SK-MEL-5 (cell line): Measurements from ENCODE around the gene COQ5. TPM values are rescaled to one million over a fixed set of nuclear protein-coding genes. Genes with fewer than 3 reads are reported as not detected.

Source experiments
- DNase-seq: peaks from one replicate; pipeline ENCODE4 v3.0.0-alpha.2; 2016; ENCODE audit warnings: low read depth, low spot score
- in situ Hi-C: cut with HindIII; loops from 2 replicates; pipeline ENCODE4 v1.10.0; 2016; ENCODE audit warnings: low sequenced_read_pairs, high pct_unique_total_duplicates, low pct_unique_long_range_greater_than_20kb
- small RNA-seq, 2 experiments: library from RNA; depleted of rRNA; stranded (forward); fragments of <200 nt; gene quantifications; one replicate each; pipeline ENCODE3, GENCODE V24; 2014
- total RNA-seq: library from RNA; depleted of rRNA; stranded (reverse); fragments of >200 nt; shearing (Covaris generic); gene quantifications from 2 replicates; pipeline ENCODE4 v1.2.3, GENCODE V29; 2014; rRNA removed

The COQ5 gene
- total RNA-seq, 1 experiment from 2014 or later = 43.5 TPM

DNA sequence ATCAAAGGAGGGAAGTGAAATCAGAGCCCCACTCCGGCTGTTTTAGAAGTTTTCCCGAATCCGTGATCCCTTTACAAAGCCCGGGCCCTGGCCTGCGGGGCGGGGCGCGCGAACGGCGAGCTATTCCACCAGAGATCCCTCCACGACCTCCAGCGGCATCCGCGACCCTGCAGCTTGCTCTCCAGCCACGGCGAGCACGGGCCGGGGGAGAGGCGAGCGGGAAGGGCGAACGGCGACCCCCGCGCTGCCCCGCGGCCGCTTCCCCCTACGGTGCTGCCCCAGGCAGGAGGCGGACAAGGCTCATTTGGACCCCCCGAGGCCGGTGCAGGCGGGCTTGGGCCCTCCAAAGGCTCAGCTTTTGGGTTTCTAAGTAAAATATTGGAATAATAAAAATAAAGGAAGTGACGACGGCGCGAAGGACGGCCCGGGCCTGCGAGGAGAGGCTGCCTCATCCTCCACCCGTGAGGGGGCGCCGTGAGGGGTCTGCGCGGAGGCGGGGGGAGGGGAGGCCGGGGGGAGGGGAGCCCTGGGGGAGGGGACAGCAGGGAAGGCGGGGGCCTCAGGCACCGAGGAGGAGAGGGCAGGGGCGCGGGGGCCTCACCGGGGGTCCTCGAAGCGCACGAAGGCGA lies 60.0 kb downstream of the COQ5 start:
- no peak for DNase-seq
- in situ Hi-C loops = no loop called here

GRCh38 chr12:120468325-120468820 lies 60.6 kb downstream of the COQ5 start:
- peak; percentile 31 for DNase-seq
- in situ Hi-C loops = no loop called here

DNA sequence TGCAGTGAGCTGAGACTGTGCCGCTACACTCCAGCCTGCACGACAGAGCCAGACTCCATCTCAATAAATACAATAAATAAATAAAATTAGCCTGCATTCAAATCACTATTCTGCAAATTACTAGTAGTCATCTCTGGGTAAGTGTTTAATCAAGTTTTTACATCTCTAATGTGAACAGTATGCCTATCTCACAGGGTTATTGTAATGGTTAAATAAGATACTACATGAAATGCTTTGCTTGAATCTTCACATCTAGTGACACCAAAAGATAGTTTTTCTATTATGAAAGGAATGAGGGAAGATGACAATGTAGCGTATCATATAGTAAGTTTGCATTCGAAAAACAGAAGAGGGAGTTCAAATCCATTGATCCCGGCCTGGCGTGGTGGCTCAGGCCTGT lies 61.5 kb downstream of the COQ5 start:
- in situ Hi-C loops = no loop called here
- DNase-seq = no peak

- peak; percentile 75 for DNase-seq
- in situ Hi-C loops = no loop called here
Measured at GRCh38 chr12:120466560-120467315, 62.2 kb downstream of the COQ5 start.

- no peak for DNase-seq
- in situ Hi-C loops = no loop called here
Measured at GRCh38 chr12:120465756-120466155, 63.2 kb downstream of the COQ5 start.

- DNase-seq = no peak
- in situ Hi-C loops = no loop called here
Measured at GRCh38 chr12:120463712-120464111, 65.2 kb downstream of the COQ5 start.

DNA sequence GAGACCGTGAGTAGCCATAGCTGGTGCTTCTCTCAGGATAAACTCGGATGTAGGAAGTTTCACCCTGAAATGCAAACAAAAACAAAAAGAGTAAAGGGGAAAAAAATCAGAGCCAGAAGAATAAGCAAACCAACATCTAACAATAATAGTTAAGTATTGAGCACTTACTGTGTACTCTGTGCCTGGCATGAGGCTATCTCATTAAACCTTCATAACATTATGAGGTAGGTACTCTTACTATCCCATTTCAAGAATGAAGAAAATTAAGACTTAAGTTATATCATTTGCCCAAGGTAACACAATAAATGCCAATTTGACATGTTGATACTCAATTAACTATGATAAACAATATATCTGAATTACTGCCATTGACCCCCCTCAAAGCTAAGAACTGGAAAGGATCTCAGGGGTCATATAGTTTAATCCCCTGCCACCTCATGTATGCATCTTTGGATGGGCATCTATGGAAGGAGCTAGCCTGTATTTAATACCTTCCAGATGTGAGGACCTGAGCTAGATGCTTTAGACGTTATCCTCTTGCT lies 66.8 kb downstream of the COQ5 start:
- in situ Hi-C loops = no loop called here
- no peak for DNase-seq

- DNase-seq = no peak
- in situ Hi-C loops = no loop called here
Measured at GRCh38 chr12:120460157-120460556, 68.8 kb downstream of the COQ5 start.

DNA sequence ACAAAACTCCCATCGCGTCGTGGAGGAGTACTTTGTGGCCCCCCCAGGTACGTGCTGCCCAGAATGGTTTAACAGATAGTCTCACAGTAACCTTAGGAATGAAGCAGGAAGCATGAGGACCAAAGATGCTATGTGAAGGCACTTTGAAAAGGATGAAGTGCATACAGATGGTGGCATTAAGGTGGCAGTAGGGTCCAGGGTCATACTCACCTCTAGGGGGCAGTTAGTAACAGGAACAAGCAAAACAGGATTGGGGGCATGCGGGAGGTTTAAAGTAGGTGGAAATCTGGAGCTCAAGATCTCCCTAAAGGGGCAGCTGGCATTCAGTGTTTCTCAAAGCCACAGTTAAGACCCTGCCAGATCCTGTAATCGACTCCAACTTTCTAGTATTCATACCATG lies 71.8 kb downstream of the COQ5 start:
- peak; percentile 51 for DNase-seq

GRCh38 chr12:120455302-120455701 lies 73.7 kb downstream of the COQ5 start:
- in situ Hi-C loops = no loop called here
- DNase-seq = no peak

More for the DNA sequence above, 71.8 kb downstream of the COQ5 start:
- in situ Hi-C loops = no loop called here

DNA sequence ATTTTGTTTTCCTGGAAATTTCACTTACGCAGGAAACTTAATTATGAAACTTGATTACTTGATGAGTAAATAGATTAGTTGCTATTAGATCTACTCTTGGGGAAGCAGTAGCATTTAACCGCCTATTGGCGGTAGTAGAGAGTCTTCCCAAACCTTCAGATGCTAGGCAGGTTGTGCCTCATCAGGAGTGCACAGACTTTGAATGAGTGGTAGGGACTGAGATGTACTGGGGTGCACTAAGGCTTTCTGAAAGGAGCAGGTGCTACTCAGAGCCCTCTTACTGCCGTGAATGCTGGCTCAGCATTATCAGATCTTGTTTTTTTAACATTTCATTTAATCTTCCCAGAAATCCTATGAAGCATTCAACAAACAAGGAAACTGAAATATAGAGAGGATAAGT lies 75.0 kb downstream of the COQ5 start:
- peak; percentile 67 for DNase-seq
- in situ Hi-C loops = no loop called here

Small RNA genes lying within 50 kb of the gene (small RNA-seq; reads per million reads assigned to genes)
- 0 reads per million in 2 experiments for gene RF00019

Other genes starting within 250 kb of the COQ5 start
- gene RNU4-2, start 237.3 kb downstream of the COQ5 start, total RNA-seq = under 0.01 TPM in 2 replicates
- gene RNU4-1, start 235.9 kb downstream of the COQ5 start, total RNA-seq = not detected in 2 replicates
- gene SIRT4, start 226.8 kb downstream of the COQ5 start, total RNA-seq = 1.9 and 2.8 TPM in 2 replicates
- gene PLA2G1B, start 201.4 kb downstream of the COQ5 start, total RNA-seq = not detected in 2 replicates
- 0.85 and 1.3 TPM in 2 replicates for gene MSI1, start 160.0 kb downstream of the COQ5 start, total RNA-seq
- 1,050 and 1,113 TPM in 2 replicates for gene COX6A1, start 91.0 kb downstream of the COQ5 start, total RNA-seq
- 39.3 and 45.1 TPM in 2 replicates for gene TRIAP1, start 82.8 kb downstream of the COQ5 start, total RNA-seq
- 33.9 and 37.0 TPM in 2 replicates for gene GATC, start 82.7 kb downstream of the COQ5 start, total RNA-seq
- 179 and 229 TPM in 2 replicates for gene SRSF9, start 59.4 kb downstream of the COQ5 start, total RNA-seq
- 447 and 502 TPM in 2 replicates for gene DYNLL1, start 33.0 kb downstream of the COQ5 start, total RNA-seq
- gene RNF10, start 5.2 kb upstream of the COQ5 start, total RNA-seq = 42.2 and 51.8 TPM in 2 replicates
- gene POP5, start 52.2 kb upstream of the COQ5 start, total RNA-seq = 63.4 and 75.6 TPM in 2 replicates
- gene CABP1, start 111.5 kb upstream of the COQ5 start, total RNA-seq = 1.2 and 2.8 TPM in 2 replicates
- 150 and 156 TPM in 2 replicates for gene MLEC, start 158.0 kb upstream of the COQ5 start, total RNA-seq
- gene UNC119B, start 181.3 kb upstream of the COQ5 start, total RNA-seq = 11.6 and 12.1 TPM in 2 replicates
- gene ACADS, start 196.7 kb upstream of the COQ5 start, total RNA-seq = 10.5 and 11.2 TPM in 2 replicates